GM19372 (cell line): Measurements from ENCODE around the gene DTWD2.
"Not testable (repeated sequence)": the region's sequence is repeated elsewhere in the genome, so short reads cannot be mapped to it uniquely, and the experiment has no call there.

Source experiments
- ATAC-seq: cut with Tn5 transposase; IDR thresholded peaks from one replicate; pipeline ENCODE4 v1.9.1; 2021; ENCODE audit warnings: mild to moderate bottlenecking, low read depth, moderate library complexity; ENCODE audit not compliant: unreplicated experiment

Gene DTWD2

DNA sequence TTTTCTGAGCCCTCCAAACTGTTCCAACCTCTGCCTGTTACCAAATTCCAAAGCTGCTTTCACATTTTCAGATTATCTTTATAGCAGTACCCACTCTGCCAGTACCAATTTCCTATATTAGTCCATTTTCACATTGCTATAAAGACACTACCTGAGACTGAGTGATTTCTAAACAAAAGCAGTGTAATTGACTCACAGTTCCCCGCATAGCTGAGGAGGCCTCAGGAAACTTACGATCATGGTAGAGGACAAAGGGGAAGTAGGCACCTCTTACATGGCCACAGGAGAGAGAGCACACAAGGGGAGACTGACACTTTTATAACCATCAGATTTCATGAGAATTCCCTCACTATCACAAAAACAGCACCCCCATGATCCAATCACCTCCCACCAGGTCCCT is 105.0 kb downstream of the DTWD2 start:
- ATAC-seq = no peak

DNA sequence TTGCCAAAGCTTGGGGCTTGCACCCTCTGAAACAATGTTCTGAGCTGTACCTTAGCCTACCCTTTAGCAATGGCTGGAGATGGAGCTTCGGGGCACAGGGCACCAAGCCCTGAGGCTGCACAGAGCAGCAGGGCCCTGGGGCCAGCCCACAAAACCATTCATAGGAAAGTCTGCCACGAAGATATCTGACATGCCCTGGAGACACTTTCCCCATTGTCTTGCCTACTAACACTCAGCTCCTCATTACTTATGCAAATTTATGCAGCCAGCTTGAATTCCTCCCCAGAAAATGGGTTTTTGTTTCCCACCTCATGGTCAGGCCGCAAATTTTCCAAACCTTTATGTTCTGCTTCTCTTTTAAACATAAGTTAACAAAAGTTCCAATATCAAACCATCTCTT is 105.7 kb downstream of the DTWD2 start:
- no peak for ATAC-seq

DNA sequence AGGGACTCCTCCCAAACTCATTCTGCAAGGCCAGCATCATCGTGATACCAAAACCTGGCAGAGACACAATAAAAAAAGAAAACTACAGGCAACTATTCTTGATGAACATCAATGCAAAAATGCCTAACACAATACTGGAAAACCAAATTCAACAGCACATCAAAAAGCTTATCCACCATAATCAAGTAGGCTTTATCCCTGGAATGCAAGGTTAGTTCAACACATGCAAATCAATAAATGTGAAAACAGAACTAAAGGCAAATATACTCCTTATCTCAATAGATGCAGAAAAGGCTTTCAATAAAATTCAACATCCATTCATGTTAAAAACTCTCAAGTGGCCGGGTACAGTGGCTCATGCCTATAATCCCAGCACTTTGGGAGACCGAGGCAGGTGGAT is 111.5 kb downstream of the DTWD2 start:
- not testable (repeated sequence) for ATAC-seq

DNA sequence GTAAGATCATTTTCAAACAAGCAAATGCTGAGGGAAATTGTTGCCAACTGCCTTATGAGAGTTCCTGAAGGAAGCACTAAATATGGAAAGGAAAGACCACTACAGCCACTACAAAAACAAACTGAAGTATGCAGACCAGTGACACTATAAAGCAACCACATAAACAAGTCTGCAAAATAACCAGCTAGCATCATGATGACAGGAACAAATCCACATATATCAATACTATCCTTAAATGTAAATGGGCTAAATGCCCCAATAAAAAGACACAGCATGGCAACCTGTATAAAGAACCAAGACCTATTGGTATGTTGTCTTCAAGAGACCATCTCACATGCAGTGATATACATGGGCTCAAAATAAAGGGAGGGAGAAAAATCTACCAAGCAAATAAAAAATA is 113.2 kb downstream of the DTWD2 start:
- ATAC-seq = no peak

DNA sequence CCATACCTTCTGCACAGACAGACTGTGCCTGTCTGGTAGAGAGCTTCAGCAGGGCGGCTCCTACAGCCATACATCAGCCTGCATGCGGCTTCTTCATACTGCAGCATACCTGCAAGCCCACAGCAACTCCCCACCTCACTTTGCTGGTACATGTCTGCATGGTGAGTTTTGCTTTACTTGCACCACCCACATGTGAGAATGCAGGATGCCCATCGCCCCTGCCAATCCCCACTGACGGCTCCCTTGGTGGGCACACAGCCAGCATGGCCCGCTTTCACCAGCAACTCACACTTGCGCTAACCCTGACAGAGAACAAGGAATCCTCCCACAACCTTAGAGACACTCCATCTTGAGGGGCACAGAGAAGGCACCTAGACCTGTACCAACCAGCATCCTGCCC is 114.9 kb downstream of the DTWD2 start:
- ATAC-seq = no peak

DNA sequence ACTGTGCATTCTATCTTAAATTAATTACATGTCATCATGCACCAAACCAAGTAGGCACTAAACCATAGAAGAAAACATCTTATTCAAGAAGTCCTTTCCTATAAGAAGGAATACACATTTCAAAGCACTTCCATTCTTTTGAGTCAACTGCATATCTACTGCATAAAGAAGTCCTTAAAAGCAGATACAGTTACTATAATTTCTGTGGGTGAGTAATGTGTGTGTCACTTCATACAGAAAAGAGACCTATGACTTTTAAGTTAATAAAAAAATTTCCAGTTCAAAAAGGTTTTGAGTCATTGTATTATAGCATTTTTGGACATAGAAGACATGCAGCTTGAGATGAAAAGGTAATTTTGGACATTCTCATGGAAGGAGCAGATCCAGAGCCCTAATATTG is 125.0 kb downstream of the DTWD2 start:
- ATAC-seq = no peak

DNA sequence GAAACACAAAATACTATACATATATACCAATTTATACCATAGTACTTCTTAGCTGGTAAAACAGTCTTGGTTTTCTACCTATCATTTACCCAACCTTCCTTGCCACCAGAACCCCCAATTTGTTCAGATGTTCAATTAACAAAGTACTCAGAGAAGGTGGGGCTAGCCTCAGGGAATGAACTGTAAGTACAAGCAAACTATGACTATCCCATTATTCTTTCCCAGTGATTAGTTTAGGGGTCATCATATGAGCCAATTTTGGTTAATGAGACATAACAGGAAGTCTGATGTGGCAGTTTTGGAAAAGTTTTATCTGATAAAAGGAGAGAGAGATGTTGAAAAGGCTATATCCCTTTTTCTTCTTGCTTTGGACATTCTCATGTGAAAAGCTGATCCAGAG is 125.8 kb downstream of the DTWD2 start:
- ATAC-seq = no peak

DNA sequence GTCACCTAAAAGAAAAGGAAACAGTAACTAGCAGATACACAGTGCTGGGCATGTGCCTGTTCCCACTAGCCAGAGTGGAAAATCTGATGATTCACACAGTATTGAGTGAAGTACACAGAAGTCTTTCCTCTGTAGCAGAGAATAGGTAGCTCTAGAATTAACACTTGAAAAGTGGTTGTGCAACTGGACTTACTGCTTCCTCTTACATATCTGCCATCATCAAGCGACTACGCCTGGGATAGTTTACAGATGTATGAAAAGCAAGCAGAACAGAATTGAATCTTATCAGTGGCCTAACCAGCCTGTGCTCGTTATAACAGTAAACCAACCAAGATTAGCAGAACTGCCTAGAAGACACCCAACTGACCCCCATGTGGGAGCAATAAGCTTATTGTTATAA is 130.6 kb downstream of the DTWD2 start:
- no peak for ATAC-seq

DNA sequence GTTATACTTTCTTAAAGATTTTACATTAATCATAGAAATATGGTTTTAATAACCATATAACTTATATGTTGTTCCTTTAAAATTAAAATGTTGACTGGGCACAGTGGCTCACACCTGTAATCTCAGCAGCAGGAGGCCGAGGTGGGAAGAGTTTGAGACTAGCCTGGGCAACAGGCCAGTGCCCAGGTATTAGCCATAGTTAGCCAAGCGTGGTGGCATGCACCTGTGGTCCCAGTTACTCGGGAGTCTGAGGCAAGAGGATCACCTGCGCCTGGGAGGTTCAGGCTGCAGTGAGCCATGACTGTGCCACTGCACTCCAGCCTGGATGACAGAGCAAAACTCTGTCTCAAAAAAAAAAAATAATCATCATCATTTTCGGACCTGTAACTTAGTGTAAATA is 133.5 kb downstream of the DTWD2 start:
- ATAC-seq = no peak

DNA sequence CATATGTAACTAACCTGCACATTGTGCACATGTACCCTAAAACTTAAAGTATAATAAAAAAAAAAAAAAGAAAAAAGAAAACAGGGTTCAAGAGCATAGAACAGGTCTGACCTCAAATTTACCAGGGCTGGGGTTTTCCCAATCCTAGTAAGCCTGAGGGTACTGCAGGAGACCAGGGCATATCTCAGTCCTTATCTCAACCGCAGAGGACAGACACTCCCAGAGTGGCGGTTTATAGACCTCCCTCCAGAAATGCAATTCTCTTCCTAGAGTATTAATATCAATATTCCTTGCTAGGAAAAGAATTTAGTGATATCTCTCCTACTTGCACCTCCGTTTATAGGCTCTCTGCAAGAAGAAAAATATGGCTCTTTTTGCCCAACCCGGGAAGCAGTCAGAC is 136.6 kb downstream of the DTWD2 start:
- ATAC-seq = not testable (repeated sequence)

DNA sequence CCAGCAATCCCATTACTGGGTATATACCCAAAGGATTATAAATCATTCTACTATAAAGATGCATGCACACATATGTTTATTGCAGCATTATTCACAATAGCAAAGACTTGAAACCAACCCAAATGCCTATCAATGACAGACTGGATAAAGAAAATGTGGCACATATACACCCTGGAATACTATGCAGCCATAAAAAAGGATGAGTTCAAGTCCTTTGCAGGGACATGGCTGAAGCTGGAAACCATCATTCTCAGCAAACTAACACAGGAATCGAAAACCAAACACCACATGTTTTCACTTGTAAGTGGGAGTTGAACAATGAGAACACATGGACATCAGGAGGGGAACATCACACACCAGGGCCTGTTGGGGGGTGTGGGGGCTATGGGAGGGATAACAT is 138.8 kb downstream of the DTWD2 start:
- not testable (repeated sequence) for ATAC-seq

DNA sequence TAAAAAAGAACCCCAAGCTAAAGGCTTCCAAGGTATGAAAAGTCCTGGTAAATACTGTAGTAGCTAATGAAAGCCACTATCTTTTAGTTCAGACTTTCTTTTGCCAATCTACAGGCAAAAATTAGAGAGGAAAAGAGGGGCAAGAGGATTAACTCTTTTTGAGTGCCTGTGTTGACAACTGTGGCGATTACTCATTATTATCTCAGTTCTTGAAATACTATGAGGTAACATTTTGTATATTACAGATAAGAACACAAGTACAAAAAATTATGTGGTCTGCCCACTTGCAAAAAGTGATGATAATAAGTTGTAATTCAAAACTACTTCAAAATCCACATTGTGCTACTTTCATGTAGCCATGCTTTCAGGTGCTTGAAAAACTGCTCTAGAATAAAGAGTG is 144.0 kb downstream of the DTWD2 start:
- ATAC-seq = no peak

DNA sequence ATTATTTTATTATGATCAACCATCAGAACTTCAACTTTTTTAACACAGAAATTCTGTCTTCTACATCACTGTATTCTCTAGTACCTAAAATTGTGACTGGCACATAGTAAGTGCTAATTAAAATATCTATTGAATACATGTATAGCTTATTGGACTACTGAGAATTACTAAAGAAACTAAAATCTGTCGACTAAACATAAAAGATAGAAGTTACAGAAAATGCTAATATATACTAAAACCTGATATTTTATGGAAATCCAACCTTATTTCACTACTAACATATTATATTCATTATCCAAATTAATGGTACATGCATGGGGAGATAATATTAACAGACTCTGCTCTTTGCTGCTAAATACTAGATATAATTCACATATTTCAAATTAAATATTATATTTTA is 153.6 kb downstream of the DTWD2 start:
- no peak for ATAC-seq

DNA sequence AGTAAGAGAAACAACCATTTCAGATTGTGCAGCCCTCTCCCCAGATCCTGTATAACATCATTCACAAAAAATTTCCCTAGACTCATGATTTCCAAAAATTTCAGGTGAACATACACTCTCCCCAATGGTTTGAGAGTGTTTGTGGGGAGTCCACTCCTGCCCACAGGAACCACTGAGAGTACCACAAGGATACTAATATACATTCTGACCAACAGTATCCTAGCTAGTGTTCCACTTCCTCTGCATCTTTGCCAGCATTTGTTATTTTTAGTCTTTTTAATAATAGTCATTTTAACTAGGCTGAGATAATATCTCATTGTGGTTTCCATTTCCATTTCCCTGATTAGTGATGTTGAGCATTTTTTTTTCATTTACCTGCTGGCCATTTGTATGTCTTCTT is 155.4 kb downstream of the DTWD2 start:
- no peak for ATAC-seq

DNA sequence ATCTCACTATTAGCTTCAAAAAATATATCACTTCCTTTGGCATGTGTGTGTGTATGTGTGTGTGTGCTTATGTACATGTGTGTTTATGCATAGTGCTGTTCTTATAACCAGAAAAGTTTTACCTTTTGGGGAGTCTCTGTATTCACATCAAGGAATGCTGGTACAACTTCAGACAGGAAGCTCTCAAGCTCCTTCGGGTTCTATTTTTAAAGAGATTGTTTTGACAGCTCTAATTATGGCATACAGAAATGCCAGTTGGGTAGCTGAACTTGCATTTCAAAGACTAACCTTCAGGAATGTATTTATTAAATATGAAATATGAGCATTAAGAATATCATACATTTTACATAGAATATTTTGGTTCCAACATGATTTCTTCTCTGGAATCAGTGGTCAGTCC is 163.1 kb downstream of the DTWD2 start:
- no peak for ATAC-seq

DNA sequence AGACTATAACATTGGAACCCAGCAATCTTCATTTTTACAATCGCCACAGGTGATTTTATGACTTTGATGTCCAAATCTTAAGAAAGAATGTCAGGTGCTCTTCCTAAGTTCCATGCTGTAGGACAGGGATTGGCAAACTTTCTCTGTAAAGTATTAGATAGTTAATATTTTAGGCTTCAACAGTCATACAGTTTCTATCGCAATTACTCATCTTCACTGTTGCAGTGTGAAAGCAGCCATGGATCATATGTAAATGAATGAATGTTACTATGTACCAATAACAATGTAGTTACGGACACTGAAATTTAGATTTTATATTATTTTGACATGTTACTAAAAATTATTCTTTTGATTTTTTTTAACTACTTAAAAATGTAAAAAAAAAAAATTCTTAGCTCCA is 169.7 kb downstream of the DTWD2 start:
- ATAC-seq = no peak

DNA sequence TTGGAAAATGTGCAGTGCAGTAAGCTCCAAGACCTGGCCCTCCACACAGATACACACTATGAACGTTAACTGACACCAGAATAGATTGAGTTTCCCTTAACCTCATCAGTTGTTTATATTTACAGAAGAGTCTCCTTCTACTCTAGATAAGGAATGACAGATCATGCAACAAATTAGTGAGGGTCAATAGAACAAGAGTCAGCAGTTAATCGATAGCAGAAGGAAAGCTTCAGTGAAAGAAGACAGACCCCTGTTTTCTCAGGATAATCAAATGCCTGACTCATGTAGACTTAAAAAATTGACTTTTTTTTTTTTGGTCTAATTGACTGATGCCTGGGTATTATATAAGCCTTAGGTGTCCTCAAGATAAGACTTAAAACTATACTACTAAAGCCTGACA is 179.9 kb downstream of the DTWD2 start:
- no peak for ATAC-seq

DNA sequence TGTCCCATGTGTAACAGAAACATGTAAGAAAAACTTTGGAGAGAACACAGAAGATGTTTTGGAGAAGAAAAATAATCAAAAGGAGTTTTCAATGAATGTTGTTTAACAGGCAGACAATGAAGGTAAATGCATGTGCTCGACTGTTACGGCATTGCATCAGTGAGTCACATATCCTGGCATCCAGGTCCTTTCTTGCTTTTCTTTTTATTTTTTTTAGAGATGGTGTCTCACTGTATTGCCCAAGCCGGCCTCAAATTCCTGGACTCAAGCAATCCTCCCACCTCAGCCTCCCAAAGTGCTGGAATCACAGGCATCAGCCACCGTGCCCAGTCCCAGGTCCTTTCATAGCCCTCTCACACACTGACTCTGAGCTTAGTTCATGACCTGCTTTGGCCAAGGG is 181.8 kb downstream of the DTWD2 start:
- no peak for ATAC-seq

DNA sequence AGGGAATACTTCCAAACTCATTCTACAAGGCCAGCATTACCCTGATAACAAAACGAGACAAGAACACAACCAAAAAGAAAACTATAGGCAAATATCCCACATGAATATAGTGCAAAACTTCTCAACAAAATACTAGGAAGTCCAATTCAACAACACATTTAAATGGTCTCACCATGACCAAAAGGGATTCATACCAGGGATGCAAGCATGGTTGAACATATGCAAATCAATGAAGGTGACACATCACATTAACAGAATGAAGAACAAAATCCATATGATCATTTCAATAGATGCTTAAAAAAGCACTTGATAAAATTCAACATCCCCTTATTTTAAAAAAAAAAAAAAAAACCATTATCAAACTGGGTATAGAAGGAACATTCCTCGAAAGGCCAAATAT is 186.0 kb downstream of the DTWD2 start:
- ATAC-seq = no peak

DNA sequence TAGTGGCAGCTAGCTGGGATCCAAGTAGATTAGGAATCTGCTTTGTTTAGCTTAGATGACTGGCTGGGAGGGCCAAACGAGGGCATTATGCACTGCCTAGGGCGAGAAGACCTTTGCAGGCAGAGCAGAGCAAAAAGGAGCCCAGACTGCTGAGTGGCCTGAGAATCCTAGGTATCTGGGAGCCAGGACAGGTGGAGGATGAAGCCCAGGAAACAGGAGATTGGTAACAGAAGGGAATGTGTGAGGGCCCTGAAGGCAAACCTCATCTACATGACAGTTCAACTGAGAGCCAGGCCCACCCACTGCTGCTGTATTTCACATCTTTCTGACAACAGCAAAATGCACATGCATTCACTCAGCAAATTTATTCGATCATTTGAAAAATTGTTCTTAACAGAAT is 192.3 kb downstream of the DTWD2 start:
- no peak for ATAC-seq

DNA sequence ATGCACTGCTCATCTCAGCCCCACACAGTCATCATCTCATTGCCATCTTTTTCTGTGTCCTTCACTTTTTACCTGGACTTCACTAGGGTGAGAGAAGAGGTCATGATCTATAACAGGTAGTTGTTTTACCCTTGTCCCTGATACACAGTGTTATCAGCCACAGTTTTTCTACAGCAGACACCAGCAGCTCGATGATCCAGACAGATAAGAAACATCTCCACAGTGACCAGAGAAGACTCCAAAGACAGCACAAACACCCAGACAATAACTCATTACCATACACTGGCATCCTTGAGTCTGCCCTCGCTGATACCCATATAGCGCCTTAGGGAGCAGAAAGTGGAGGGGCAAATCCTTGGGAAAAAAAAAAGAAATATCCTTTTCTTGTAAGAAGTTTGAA is 194.1 kb downstream of the DTWD2 start:
- ATAC-seq = no peak

DNA sequence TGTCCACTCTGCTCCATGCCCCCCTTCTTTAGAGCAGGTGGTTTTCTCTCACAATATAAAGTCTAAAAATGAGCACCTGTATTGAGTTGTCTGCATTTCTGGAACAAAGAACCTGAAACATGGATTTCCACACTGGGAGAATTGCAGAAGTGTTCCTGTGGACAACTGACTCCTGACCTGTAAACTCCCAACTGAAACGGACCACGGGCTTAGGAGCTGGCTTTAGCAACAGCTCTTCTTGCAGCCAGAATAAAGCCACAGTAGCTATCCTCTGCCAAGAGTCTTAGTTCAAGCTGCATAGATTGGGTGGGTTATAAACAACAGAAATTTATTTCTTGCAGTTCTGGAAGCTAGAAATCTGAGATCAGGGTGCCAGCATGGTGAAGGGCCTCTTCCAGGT is 194.7 kb downstream of the DTWD2 start:
- no peak for ATAC-seq

DNA sequence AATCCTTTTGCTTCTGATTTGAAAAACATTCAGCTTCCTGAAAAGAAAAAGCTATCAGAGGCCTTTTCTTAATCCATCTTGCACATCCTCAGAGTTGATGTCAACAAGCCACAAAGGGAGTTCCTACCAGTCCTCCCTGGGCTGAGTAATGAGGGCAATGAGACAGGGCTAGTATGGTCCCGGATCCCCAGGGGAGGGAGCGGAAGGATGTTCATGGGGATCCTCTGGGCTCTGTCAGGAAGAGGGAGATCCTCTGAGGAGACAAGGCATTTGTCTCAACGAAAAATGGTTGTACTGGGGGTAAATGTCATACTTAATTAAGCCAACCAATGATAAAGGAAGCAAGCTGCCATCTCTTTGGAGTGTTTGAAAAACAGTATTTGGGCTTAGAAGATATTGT is 195.3 kb downstream of the DTWD2 start:
- ATAC-seq = no peak
